Right lobe of liver (tissue), 4 donors: ENCODE data around the gene SCFD2.

Experiments
- POLR2A ChIP-seq: fragments of 450-650 bp; IDR thresholded peaks from one replicate; pipeline ENCODE4 v1.6.1; 2017; ENCODE audit warnings: antibody characterized with exemption, mild to moderate bottlenecking
- TF ChIP-seq, protein P1 (sequence below), 4 donors: fragments of 200-600 bp in 3 of 4; fragments of 450-650 bp in 1 of 4; IDR thresholded peaks; one replicate each; pipeline versions ENCODE4 v1.5.1 to v1.8.0; 2016 to 2022; ENCODE audit warnings: antibody characterized with exemption in 4 of 4, mild to moderate bottlenecking in 2 of 4
- donor health status: DM: no; HTN: no; CAD: no.
- donor health status: DM: no; HTN: no; CAD: no.
- donor health status: DM: no; HTN: yes; CAD: no.

DNA sequence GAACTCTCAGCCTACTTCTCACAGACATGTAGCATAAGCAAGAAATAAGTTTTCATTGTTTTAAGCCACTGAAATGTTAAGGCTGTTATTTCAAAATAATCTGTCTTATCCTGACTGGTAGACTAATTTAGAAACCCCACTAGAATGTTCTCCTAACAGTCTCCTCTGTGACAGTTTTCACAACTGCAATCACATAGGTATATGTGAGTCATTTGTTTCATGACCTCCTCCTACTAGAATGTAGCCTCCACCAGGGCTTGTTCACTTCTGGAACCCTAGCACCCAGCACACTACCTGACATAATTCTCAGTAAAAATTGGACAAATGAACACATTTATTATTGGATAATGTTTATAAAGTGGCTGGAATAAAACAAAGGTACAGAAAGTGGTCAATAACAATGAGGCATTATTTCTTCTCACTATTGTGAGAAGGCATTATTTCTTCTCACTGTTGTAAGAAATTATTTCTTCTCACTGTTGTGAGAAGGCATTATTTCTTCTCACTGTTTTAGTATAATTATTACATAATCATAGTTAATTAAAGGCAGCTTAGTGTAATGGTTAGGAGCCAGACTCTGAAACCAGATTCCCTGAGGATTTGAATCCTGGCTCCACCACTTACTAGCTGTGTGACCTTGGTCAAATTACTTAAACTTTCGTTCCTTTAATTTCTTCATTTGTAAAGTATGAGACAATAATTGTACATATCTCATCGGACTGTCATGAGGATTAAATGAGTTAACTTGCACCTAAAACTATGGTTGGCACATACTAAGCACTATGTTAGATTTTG lies 252.2 kb downstream of the SCFD2 start:
- TF ChIP-seq, protein P1, sequence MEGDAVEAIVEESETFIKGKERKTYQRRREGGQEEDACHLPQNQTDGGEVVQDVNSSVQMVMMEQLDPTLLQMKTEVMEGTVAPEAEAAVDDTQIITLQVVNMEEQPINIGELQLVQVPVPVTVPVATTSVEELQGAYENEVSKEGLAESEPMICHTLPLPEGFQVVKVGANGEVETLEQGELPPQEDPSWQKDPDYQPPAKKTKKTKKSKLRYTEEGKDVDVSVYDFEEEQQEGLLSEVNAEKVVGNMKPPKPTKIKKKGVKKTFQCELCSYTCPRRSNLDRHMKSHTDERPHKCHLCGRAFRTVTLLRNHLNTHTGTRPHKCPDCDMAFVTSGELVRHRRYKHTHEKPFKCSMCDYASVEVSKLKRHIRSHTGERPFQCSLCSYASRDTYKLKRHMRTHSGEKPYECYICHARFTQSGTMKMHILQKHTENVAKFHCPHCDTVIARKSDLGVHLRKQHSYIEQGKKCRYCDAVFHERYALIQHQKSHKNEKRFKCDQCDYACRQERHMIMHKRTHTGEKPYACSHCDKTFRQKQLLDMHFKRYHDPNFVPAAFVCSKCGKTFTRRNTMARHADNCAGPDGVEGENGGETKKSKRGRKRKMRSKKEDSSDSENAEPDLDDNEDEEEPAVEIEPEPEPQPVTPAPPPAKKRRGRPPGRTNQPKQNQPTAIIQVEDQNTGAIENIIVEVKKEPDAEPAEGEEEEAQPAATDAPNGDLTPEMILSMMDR (IDR thresholded peaks at IDR 0.05): no peak
- TF ChIP-seq POLR2A: no peak
